Limb (tissue), 2 donors: ENCODE data around the gene TMEM127.
"Not testable (repeated sequence)": the region's sequence is repeated elsewhere in the genome, so short reads cannot be mapped to it uniquely, and the experiment has no call there.

Experiments
- DNase-seq, 2 donors: peaks; one replicate each; pipeline ENCODE4 v3.0.0-alpha.2; 2016; ENCODE audit errors: extremely low spot score in 2 of 2

Gene TMEM127

DNA sequence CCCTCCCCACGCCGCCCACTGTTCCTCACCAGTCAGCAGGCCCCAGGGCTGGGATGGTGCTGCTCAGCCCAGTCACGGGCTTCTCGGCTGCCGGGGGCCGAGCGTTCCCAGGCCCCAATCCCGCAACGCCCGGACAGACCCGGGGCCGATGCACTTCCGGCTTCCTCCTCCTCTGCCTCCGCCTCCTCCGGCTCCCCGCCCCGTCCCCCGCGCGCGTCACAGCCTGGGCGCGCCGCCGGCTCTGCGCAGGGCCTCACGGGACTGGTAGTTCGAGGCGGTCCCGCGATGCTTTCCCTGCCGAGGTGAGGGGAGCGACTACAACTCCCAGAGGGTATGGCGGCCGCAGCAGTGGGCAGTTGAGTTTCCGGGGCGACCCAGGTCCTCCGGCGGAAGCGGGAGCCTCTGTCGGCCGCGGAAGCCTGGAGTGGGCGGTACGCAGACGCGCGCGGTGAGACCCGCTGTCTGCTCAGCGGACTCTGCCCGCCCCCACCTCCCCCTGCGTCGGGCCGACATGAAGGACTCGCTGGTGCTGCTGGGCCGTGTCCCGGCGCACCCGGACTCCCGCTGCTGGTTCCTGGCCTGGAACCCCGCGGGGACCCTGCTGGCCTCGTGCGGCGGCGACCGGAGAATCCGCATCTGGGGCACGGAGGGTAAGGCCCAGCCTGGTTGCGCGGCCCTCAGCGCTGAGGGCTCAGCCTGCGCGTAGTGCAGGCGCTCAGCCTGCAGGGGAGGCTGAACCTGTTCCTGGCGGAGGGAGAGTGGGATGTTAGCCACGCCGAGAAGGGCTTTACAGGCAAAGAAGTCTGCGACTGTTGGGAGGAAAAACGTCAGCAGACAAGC, at the start of gene TMEM127, which contains the start of gene CIAO1:
Gene TMEM127, minus strand, starts transcription at position 158 of the 840 bp plus-strand sequence. CDS start 616 bp downstream, outside the sequence.
Gene CIAO1, plus strand, starts transcription at position 386 of the 840 bp plus-strand sequence. Its CDS starts 126 bp downstream, at position 512.
- DNase-seq, result peak; percentile 99

DNA sequence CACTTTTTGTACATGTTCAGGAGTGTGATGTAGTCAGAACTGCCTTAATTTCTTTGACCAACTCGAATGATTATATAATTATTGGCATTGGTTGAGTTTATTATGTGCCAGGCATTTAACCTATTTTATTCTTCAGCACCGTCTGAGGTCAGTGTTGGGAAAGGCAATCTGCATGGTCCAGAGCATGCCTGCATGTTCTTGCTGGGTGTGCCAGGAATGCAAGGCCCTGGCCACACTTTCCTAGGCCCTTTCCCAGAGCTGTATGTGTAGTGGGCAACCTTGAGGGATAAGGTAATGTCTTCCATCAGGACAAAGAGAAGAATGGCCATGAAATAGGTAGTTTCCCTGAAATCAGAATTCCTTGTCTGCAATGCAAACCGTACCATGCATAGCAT, 49.2 kb upstream of the TMEM127 start:
- no peak for DNase-seq

DNA sequence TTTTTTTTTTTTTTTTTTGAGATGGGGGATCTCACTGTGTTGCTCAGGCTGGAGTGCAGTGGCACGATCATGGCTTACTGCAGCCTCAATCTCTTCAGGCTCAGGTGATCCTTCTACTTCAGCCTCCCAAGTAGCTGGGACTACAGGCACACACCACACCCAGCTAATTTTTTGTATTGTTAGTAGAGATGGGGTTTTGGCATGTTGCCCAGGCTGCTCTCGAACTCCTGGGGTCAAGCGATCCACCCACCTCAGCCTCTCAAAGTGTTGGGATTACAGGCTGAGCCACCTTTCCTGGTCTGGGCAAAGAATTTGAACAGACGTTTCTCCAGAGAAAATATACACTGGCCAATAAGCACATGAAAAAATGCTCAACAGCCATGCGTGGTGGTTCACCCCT, 42.5 kb upstream of the TMEM127 start:
- no peak for DNase-seq

- DNase-seq, result no peak
These were observed 40.6 kb upstream of the TMEM127 start for GRCh38 chr2:96306370-96306769.

GRCh38 chr2:96305979-96306308, 40.1 kb upstream of the TMEM127 start:
- DNase-seq, result no peak

- peak; percentile 91 to 93 for DNase-seq
These were observed 39.5 kb upstream of the TMEM127 start, which contains the start of gene SNRNP200 for GRCh38 chr2:96305091-96305978. SNRNP200 (minus strand) TSS chr2:96305546; CDS start chr2:96305437, 109 bp downstream.

- DNase-seq, result no peak
These were observed 38.8 kb upstream of the TMEM127 start for GRCh38 chr2:96304606-96305005.

DNA sequence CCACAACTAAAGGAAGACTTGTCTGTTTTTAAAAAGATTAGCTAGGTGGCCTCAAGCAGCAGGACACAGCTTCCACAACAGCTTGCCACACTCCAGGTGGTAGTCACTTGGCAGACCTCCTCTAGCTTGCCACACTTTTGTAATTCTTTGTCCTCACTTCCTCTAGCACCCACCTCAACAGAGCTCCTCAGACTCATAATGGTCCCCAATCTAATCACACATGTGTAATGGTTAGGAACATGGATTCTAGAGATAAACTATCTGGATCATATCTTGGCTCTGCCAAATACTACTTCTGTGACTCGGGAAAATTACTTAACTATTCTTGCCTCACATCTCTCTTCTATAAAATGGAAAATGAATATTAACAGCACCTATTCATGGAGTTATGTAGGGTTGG, 36.1 kb upstream of the TMEM127 start:
- DNase-seq, result no peak

DNA sequence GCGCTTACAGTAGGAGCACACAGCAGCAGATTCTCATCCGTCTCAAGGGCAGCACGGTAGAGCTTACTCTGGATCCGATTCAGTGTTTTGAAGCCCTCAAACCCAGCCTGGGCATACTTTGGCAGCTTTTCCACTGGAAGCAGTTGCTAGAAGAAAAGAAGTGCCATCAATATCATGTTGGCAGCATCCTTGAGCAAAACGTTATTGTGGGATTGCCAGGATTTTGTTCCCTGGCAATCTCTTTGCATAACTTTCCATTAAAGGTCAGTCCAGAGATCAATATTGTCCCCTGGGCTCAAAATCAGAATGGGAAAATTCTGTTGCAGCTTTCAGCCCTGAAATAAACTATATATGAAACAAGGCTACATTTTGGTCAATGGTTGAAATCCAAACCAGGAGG, 31.1 kb upstream of the TMEM127 start:
- no peak for DNase-seq

DNA sequence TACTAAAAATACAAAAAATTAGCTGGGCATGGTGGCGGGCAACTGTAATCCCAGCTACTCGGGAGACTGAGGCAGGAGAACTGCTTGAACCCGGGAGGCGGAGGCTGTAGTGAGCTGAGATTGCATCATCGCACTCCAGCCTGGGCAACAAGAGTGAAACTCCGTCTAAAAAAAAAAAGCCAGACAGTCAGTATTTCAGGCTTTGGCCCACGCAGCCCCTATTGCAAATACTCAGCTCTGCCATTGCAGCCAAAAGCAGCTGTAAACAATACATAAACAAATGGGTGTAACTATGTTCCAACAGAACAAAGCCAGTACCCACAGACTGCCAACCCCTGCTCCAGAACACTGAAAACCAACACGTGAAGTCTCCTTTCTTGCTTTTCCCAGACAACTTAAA, 28.5 kb upstream of the TMEM127 start:
- not testable (repeated sequence) for DNase-seq

- DNase-seq, result no peak
These were observed 26.0 kb upstream of the TMEM127 start for GRCh38 chr2:96291751-96292150.

DNA sequence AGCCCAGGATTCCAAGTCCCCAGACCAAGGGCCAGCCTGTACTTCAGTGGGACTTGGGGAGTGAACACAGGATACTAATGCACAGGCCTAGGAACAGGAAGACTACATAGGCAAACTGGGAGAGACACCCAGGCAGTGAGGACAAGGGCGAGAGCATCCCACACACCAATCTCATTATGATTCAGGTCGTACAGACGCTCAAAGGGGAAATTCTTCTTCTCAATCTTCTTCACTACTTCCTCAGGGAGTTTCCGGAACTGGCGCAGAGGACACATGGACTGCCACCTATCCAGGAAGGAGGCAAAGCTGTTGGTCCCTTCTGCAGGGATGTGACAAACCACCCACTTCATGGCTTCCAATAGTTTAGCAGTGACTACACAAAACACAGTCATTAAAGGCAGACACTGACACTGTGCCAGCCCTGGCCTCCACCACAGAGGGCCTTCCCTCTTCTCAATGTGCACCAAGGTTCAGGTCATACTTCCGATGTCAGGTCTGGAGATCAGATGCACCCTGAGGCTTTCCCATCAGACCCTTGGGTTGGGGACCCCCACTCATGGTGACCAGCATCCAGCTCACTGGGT, 21.6 kb upstream of the TMEM127 start:
- no peak for DNase-seq

DNA sequence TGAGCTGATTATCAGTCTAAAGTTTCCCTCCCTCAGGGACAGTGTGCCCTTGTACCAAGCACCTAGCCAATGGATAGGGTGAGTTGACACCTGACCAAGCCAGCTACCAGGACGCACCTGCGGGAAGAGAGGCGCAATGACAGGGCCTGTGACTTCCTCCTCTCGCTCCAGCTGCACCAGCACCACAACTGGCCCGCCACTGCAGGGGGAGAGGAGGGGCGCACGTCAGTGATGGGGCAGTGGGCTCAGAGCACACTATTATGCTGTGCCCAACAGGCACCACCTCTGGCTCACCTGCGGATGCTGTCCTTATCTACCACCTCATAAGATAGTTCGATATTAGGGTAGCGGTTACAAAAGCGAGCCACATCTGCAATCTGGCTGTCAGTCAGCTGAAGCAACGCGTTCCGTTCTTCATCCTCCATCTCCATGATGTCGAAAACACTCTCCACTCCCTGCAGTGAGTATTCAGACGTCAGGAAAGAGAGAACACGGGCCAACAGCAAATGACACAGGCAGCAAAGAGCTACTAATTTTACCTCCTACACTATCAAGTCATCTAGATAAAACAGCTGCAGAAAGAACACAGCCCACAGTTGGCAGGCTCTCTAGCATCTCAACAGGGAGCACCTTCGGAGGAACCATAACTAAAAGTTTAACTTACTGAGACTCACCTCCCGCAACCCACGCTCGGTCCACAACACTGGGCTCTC, 11.1 kb upstream of the TMEM127 start:
- no peak for DNase-seq

DNA sequence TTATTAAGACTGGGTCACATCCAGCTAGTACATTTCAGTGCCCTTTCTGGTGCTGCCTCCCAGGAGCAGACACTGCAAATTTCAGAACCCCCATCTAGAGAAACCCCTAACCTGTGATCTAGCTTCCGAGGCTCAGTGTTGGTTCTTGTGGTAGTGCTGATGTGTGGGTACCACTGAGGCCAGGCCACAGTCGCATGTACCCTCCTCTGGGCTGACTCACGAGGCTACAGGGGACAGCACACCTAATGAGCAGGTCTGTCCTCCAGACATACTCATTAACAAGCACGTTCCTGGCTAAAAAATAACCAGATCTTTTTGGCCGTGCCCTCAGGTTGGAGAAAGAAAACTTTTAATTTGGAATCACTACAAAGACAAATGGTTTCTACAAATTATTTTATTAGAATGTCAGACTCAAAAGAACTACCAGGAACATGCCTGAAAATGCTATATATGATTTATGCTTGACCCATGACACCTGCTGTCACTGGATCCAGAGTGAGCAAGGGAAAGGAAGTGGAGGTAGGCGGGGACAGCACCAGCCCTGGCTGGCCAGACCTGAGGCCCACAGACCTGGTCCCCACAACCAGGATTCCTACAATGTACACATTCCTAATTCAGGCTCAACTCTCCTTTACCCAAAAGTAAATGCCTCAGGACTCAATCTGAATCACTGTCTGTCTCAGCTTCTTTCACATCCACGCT, 8.7 kb upstream of the TMEM127 start:
- no peak for DNase-seq

DNA sequence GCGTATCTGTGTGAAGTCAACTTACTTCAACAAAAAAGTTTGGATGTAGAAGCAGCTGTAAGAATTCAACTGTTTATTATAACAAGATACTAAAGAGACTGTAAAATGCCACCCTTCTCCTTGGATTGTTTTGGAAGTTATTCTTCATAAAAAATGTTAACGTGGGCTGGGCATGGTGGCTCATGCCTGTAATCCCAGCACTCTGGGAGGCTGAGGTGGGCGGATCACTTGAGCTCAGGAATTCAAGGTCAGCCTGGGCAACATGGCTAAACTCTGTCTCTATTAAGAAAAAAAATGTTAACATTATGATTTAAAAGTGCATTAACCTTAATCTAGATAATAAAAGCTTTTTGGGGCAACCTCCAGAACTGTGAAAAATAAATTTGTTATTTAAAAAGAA, 8.0 kb upstream of the TMEM127 start:
- no peak for DNase-seq

- no peak for DNase-seq
These were observed 6.2 kb upstream of the TMEM127 start for GRCh38 chr2:96271995-96272394.

GRCh38 chr2:96267159-96267971, 1.6 kb upstream of the TMEM127 start:
- DNase-seq, result no peak

DNA sequence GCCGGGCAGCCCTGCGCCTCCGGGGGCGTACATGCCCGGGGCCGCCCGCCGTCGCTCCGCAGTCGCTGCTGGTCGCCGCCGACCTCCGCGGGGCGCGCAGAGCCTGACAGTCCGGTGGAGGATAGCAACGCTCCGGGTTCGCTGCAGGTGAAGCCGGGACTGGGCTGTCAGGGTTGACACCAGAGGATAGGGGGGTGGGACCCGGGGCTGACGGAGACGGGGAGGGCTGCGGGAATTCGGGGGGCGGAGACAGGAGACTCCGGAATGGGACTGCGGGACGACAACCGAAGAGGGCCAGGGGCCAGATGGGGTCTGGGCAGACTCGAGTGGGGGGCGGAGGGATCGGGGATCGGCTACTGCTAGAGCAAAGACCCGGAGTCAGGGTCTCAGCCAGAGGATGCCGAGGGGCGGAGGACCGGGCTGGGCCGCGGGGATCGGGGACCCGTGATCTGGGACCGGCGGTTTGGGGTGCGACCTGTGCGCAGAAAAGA, 403 bp downstream of the TMEM127 start:
- DNase-seq, result no peak

- peak in 1 of 2 donors; percentile 59 for DNase-seq
These were observed 995 bp downstream of the TMEM127 start for GRCh38 chr2:96264656-96265348.
